Skeletal muscle satellite cell (primary cell): Measurements from ENCODE around the gene TM4SF1.

Experiments used
- H3K27me3 ChIP-seq: 2 replicates; pipeline ENCODE4 v1.7.0; 2013; ENCODE audit warnings: low read length; ENCODE audit not compliant: control insufficient read depth, insufficient read depth
- H3K36me3 ChIP-seq: 2 replicates; pipeline ENCODE4 v1.7.0; 2013; ENCODE audit warnings: mild to moderate bottlenecking, control low read depth, low read length; ENCODE audit not compliant: insufficient read depth
- H3K4me1 ChIP-seq: 2 replicates; pipeline ENCODE4 v1.7.0; 2013; ENCODE audit warnings: low read length; ENCODE audit not compliant: control insufficient read depth, insufficient read depth
- H3K4me2 ChIP-seq: 2 replicates; pipeline ENCODE4 v1.7.0; 2013; ENCODE audit warnings: mild to moderate bottlenecking, low read length
- H3K4me3 ChIP-seq: 2 replicates; pipeline ENCODE4 v1.7.0; 2013; ENCODE audit warnings: low read length
- H3K9ac ChIP-seq: 2 replicates; pipeline ENCODE4 v1.7.0; 2013; ENCODE audit warnings: mild to moderate bottlenecking, low read depth, low read length, moderate library complexity
- H3K9me3 ChIP-seq: replicated peaks from 2 replicates; pipeline ENCODE4 v1.7.0; 2013; ENCODE audit warnings: mild to moderate bottlenecking, control low read depth, low read length

TM4SF1 gene

DNA sequence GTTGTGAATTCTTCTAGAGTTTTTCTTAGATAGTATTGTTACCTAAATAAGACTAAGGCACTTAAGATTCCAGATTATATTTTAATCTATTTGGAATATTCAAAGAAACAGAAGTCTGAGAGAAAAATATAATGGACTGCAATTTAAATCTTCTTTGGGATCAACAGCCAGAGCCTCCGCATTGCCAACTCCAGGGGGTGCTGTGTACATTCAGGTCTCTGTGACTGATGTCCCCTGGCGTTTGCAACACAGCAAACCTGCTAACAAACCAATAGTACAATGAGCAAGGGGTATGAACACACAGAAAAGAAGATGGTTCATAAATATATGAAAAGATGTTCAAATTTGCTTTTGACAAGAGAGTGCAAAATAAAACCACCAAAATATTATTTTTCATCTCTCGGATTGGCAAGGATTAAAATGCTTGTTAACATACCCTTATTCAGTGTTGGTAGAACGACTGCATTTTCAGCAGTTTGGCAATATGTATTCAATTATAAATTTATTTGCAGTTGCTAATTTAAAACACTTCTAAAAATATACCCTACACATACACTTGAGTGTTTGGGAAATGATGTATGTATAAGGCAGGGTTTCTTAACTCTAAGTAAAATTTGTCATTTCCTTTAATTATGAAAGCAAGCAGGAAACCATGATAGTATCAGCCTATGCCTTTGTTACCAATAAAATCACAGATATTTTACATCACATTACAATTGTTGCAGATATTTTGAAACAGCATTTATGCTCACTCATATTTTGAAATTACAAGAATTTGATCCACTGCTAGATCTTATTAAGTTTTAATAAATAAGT, 16.1 kb upstream of the TM4SF1 start:
- H3K36me3 ChIP-seq: no peaks in the 10 kb centered on the region
- H3K27me3 ChIP-seq: no peaks in the 10 kb centered on the region
- H3K4me3 ChIP-seq: no peak overlapping the region

DNA sequence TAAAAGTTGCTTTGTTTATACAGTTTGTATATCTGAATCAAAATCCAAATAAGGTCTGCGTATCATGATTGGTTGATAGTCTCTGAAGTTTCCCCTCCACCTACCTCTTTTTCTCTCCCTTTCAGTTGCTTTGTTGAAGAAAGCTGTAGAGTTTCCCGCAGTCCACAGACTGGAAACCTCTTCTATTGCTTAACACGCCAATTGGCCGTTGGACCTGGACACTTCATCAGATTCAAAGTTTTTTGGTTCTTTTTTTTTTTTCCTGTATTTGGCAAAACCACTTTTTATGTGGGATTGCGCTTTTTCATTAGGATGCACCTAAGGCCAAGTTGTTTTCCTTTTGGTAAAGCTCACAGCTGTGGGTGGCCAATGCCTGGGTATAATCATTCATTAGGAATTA, 14.5 kb upstream of the TM4SF1 start:
- no peak overlapping the region for H3K9ac ChIP-seq
- no peak overlapping the region for H3K4me3 ChIP-seq
- H3K36me3 ChIP-seq: no peaks in the 10 kb centered on the region
- H3K9me3 ChIP-seq: no peaks in the 10 kb centered on the region
- no peak overlapping the region for H3K4me2 ChIP-seq
- peaks cover 56% of the 10 kb centered on the region for H3K4me1 ChIP-seq
- no peaks in the 10 kb centered on the region for H3K27me3 ChIP-seq

More for the DNA sequence above, 16.1 kb upstream of the TM4SF1 start:
- Histone ChIP-seq H3K4me1 (peaks cover 42% of the 10 kb centered on the region), H3K9ac (peak overlapping the region; percentile 40), H3K4me2 (no peak overlapping the region), H3K9me3 (no peaks in the 10 kb centered on the region)

- H3K36me3 ChIP-seq: no peaks in the 10 kb centered on the region
- no peak overlapping the region for H3K9ac ChIP-seq
- no peak overlapping the region for H3K4me2 ChIP-seq
- no peaks in the 10 kb centered on the region for H3K27me3 ChIP-seq
- H3K4me1 ChIP-seq: peaks cover 57% of the 10 kb centered on the region
- H3K4me3 ChIP-seq: no peak overlapping the region
- H3K9me3 ChIP-seq: no peaks in the 10 kb centered on the region
Measured at GRCh38 chr3:149390772-149391212, 13.3 kb upstream of the TM4SF1 start.

DNA sequence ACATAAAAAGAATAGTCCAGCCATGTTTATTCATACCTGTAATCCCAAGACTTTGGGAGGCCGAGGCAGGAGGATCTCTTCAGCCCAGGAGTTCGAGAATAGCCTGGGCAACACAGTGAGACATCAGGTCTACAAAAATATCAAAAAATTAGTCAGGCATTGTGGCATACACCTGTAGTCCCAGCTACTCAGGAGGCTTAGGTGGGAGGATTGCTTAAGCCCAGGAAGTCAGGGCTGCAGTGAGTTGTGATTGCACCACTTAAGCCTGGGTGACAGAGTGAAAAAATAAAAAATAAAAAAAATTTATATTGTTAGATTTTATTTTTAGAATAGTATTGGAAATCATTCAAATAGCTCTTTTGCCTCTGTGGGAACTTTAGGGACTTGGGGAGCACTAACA, 12.8 kb upstream of the TM4SF1 start:
- H3K4me3 ChIP-seq: no peak overlapping the region
- no peak overlapping the region for H3K9ac ChIP-seq
- peaks cover 57% of the 10 kb centered on the region for H3K4me1 ChIP-seq
- no peaks in the 10 kb centered on the region for H3K9me3 ChIP-seq
- H3K36me3 ChIP-seq: no peaks in the 10 kb centered on the region
- no peak overlapping the region for H3K4me2 ChIP-seq
- H3K27me3 ChIP-seq: no peaks in the 10 kb centered on the region

- H3K4me1 ChIP-seq: peaks cover 55% of the 10 kb centered on the region
- H3K27me3 ChIP-seq: no peaks in the 10 kb centered on the region
- H3K4me2 ChIP-seq: no peak overlapping the region
- no peaks in the 10 kb centered on the region for H3K36me3 ChIP-seq
- no peak overlapping the region for H3K4me3 ChIP-seq
- peak overlapping the region; percentile 61 for H3K9ac ChIP-seq
- H3K9me3 ChIP-seq: no peaks in the 10 kb centered on the region
Measured at GRCh38 chr3:149388531-149389417, 11.3 kb upstream of the TM4SF1 start.

DNA sequence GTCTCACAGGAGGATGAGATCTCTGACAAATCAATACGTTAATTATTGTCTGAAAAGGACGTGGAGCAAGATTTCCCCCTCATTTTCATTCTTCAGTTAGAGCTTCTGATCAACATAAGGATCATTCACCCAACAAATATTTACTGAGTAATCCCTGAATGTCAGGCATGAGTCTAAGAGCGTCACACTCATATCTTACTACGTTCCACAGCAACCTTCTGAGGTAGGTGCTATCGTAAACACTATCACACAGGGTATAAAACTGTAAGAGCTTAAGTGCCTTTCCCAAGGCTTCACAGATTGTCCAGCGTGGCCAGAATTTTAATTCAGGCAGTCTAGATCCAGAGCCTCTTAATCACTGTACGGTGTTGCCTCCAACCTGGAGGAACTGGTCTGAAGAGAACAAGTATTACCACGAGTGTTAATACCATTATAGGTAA, 10.6 kb upstream of the TM4SF1 start:
- Histone ChIP-seq H3K9me3 (no peaks in the 10 kb centered on the region), H3K27me3 (no peaks in the 10 kb centered on the region), H3K4me3 (no peak overlapping the region), H3K9ac (peak overlapping the region; percentile 78), H3K4me1 (peaks cover 51% of the 10 kb centered on the region), H3K4me2 (peak overlapping the region; percentile 70), H3K36me3 (no peaks in the 10 kb centered on the region)

DNA sequence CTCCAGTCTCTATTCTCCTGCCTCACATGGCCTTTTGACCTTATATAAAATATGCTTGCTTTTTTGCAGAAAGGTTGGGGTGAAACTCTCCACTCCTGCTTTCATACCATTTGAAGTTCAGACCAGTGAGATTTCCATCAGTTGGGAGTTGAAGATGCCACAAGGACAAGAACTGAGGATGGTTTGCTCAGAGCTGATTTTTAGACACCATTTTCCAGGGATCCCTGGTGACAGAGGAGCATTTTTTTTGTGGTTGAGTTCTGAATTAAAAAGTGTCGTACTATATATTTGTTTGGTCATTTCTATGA, 8.8 kb upstream of the TM4SF1 start:
- peak overlapping the region; percentile 26 for H3K4me3 ChIP-seq
- peak overlapping the region; percentile 78 for H3K9ac ChIP-seq
- no peaks in the 10 kb centered on the region for H3K9me3 ChIP-seq
- H3K36me3 ChIP-seq: no peaks in the 10 kb centered on the region
- H3K27me3 ChIP-seq: no peaks in the 10 kb centered on the region
- H3K4me2 ChIP-seq: peak overlapping the region; percentile 70
- peaks cover 67% of the 10 kb centered on the region for H3K4me1 ChIP-seq

GRCh38 chr3:149385617-149386298, 8.3 kb upstream of the TM4SF1 start:
- H3K4me2 ChIP-seq: peak overlapping the region; percentile 70
- no peaks in the 10 kb centered on the region for H3K9me3 ChIP-seq
- no peaks in the 10 kb centered on the region for H3K36me3 ChIP-seq
- H3K9ac ChIP-seq: peak overlapping the region; percentile 78
- H3K27me3 ChIP-seq: no peaks in the 10 kb centered on the region
- H3K4me3 ChIP-seq: peak overlapping the region; percentile 26
- H3K4me1 ChIP-seq: peaks cover 63% of the 10 kb centered on the region

GRCh38 chr3:149384911-149385321, 7.5 kb upstream of the TM4SF1 start:
- Histone ChIP-seq H3K4me1 (peaks cover 60% of the 10 kb centered on the region), H3K4me2 (peak overlapping the region; percentile 5), H3K4me3 (no peak overlapping the region), H3K9me3 (no peaks in the 10 kb centered on the region), H3K36me3 (no peaks in the 10 kb centered on the region), H3K27me3 (no peaks in the 10 kb centered on the region), H3K9ac (peak overlapping the region; percentile 78)

DNA sequence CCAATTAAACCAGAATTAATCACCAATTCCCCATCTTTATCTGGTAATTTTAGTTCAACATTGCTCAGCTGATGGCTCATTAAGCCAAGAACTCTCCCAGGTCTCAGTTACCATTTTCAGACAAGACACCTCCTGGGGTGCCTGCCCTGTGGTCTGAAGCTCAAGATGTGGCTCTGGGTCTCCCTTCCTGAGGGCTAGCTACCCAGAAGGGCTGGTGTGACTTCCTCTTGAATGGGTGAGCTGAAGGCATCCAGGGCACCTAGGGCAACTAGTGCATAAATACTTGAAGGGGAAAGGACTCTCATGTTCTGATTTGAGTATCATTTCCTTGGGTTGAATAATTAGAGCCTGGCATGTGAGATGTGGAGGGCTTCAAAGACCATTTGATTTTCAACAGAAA, 6.7 kb upstream of the TM4SF1 start:
- no peak overlapping the region for H3K4me2 ChIP-seq
- H3K4me3 ChIP-seq: no peak overlapping the region
- H3K27me3 ChIP-seq: no peaks in the 10 kb centered on the region
- H3K36me3 ChIP-seq: no peaks in the 10 kb centered on the region
- no peaks in the 10 kb centered on the region for H3K9me3 ChIP-seq
- H3K4me1 ChIP-seq: peaks cover 60% of the 10 kb centered on the region
- H3K9ac ChIP-seq: peak overlapping the region; percentile 61

- Histone ChIP-seq H3K9me3 (no peaks in the 10 kb centered on the region), H3K4me3 (no peak overlapping the region), H3K9ac (no peak overlapping the region), H3K36me3 (no peaks in the 10 kb centered on the region), H3K27me3 (no peaks in the 10 kb centered on the region), H3K4me1 (peaks cover 65% of the 10 kb centered on the region), H3K4me2 (no peak overlapping the region)
Measured at GRCh38 chr3:149383703-149384102, 6.3 kb upstream of the TM4SF1 start.
